ENCODE results near the gene KATNB1. TPM values are rescaled to one million over a fixed set of nuclear protein-coding genes. Genes with fewer than 3 reads are reported as not detected.

Gene KATNB1
- polyA plus RNA-seq, 4 donors = 19.3 to 26.8 (median 23.3) TPM

GRCh38 chr16:57802341-57803133 lies 67.0 kb downstream of the KATNB1 start, which contains the start of gene KIFC3:
Gene KIFC3, minus strand, starts transcription at chr16:57802491. Its CDS starts 4,248 bp downstream, at chr16:57798243.
- DNase-seq (ENCODE audit: low read depth in 4 of 4, low spot score in 2 of 4) = no peak

DNA sequence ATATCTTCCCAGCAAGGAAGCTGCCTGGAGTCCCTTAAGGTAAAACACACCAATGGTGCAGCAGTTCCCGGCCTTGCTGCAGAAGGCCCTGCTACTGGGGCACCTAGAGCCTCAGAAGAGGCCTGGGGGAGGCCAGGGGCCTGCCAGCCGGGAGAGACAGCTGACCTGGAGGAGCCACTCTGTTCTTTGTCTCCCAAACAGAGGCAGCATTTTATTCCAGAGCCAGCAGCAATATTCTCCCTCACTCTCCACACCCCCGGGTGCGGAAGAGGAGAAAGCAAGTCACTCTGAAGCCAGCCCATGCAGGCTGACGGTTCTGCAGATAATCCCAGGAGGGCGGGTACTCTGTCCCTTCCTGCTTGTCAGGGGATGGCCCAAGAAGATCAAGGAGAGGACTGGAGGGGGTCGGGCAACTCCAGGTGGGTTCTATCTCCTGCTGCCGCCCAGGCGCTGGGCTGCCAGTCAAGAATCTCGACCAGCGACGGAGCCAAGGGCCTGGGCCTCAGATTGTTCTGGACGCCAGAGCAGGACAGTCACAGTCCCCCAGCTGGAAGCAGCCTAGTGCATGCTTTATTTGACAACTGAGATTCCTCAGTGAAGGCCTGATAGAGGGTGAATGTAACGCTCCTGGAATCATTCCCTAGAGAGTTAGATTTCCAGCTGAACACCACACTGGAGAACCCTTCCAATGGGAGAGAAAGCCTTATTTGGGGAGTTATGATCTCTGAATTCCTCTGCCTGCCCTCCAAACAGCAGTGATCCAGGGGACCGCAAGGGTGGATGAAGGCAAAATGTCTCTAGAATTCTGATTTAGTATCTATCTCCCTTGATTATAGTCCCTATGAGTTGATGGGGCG lies 67.8 kb downstream of the KATNB1 start:
- DNase-seq (ENCODE audit: low read depth in 4 of 4, low spot score in 2 of 4) = no peak

- no peak for DNase-seq (ENCODE audit: low read depth in 4 of 4, low spot score in 2 of 4)
These were observed 68.7 kb downstream of the KATNB1 start for GRCh38 chr16:57804111-57804837.

DNA sequence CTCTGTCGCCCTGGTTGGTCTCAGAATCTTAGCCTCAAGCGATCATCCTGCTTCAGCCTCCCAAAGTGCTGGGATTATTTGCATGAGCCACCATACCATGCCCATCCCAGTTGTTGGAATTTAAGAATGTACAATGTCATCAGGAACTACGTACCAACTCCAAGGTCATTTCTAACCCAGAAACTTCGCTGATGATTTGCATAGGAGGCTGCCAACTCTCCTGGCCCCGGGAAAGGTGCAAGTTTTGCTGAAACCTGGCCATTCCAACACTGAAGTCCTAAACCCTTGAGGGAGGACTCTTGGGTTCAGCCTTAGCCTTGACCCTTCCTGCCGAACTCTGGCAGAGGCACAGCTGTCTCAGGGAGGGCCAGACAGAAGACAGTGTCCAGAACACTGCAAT lies 69.6 kb downstream of the KATNB1 start:
- no peak for DNase-seq (ENCODE audit: low read depth in 4 of 4, low spot score in 2 of 4)

Other genes starting within 250 kb of the KATNB1 start
- 10 to 100 TPM; 31.7 to 40.0 (median 35.5) TPM for gene DOK4, start 249.3 kb upstream of the KATNB1 start, polyA plus RNA-seq (ENCODE audit: insufficient read length in 4 of 4)
- 10 to 100 TPM; 14.9 to 25.6 (median 18.6) TPM for gene CCDC102A, start 199.2 kb upstream of the KATNB1 start, polyA plus RNA-seq (ENCODE audit: insufficient read length in 4 of 4)
- 1 to 10 TPM; 1.1 to 2.0 (median 1.2) TPM for gene ADGRG5, start 193.1 kb upstream of the KATNB1 start, polyA plus RNA-seq (ENCODE audit: insufficient read length in 4 of 4)
- 10 to 100 TPM; 70.6 to 91.4 (median 84.6) TPM for gene ADGRG1, start 107.1 kb upstream of the KATNB1 start, polyA plus RNA-seq (ENCODE audit: insufficient read length in 4 of 4)
- gene ADGRG3, start 67.5 kb upstream of the KATNB1 start, polyA plus RNA-seq (ENCODE audit: insufficient read length in 4 of 4) = under 1 TPM in 3 of 4 donors, not detected in 1; 0.23 to 0.32 (median 0.29) TPM
- gene DRC7, start 41.0 kb upstream of the KATNB1 start, polyA plus RNA-seq (ENCODE audit: insufficient read length in 4 of 4) = 1 to 10 TPM; 3.0 to 3.9 (median 3.6) TPM
- gene KIFC3, start 66.7 kb downstream of the KATNB1 start, polyA plus RNA-seq (ENCODE audit: insufficient read length in 4 of 4) = 10 to 100 TPM; 43.6 to 86.5 (median 69.3) TPM
- gene CNGB1, start 235.4 kb downstream of the KATNB1 start, polyA plus RNA-seq (ENCODE audit: insufficient read length in 4 of 4) = under 1 TPM in 2 of 4 donors, not detected in 2; 0.03 to 0.08 TPM

Measured in left renal cortex interstitium (tissue), 4 donors.